HT1080 (cell line): ENCODE data around the gene IREB2. TPM values are rescaled to one million over a fixed set of nuclear protein-coding genes. Genes with fewer than 3 reads are reported as not detected.
A peak's percentile ranks its signal among the peaks of the same experiment; 100 is the strongest.
"Not testable (repeated sequence)": the region's sequence is repeated elsewhere in the genome, so short reads cannot be mapped to it uniquely, and the experiment has no call there.

ENCODE experiments used
- DNase-seq: peaks from one replicate; pipeline ENCODE4 v3.0.0-alpha.2; 2015; ENCODE audit warnings: low read depth
- total RNA-seq: library from RNA; depleted of rRNA; stranded (reverse); fragments of >200 nt; shearing (Covaris generic); gene quantifications from 2 replicates; pipeline ENCODE4 v1.2.3, GENCODE V29; 2014

IREB2 gene
- total RNA-seq, 1 experiment from 2014 or later, result 14.5 TPM

DNA sequence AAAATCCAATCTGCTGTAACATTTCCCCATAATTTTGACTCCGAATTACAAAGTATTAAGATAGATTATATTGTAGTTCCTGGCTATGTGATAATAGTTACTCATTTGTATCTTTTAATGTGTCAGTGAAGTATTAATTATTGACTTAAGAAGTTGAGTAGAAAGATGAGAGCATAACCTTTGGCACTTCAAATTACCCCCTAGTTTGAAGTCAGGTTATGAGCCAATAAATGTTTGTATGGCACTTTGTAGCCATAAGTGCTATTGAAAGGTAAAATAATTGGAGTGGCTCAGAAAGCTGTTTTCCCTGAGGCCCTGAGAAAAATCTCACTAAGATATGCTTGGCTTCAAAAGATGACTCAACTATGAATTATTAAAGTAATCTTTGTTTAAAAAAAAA lies 31.0 kb downstream of the IREB2 start:
- no peak for DNase-seq

DNA sequence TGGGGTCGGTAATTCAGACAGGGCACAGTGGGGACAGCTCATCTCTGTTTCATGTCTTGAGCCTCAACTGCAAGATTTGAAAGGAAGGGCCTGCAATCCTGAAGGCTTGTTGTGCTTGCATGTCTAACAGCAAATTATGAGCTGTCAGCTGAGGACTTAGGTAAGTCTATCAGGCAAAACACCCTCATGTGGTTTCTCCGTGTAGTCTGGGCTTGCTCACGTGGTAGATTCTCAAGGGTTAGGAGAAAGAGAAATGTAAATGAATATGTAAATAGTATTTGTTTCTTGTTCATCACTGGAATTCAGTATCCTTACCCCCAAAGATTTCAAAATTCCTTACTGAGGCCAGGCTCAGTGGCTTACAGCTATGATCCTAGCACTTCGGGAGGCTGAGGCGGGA lies 39.3 kb downstream of the IREB2 start:
- DNase-seq, result no peak

DNA sequence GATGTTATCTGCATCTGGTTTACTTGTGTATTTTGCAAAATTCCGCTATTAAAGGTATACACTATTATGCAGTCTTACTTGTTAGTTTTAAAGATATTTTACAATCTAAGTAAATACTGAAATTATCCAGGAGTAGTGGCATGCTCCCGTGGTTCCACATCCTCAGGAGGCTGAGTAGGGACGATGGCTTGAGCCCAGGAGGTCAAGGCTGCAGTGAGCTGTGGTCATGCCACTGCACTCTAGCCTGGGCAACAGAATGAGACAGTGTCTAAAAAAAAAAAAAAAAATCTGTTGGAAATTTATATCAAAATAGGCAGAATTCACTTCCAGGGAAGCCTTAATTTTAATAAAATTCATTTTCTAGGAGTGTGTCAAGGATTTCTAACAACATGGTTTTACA lies 41.6 kb downstream of the IREB2 start:
- DNase-seq, result no peak

DNA sequence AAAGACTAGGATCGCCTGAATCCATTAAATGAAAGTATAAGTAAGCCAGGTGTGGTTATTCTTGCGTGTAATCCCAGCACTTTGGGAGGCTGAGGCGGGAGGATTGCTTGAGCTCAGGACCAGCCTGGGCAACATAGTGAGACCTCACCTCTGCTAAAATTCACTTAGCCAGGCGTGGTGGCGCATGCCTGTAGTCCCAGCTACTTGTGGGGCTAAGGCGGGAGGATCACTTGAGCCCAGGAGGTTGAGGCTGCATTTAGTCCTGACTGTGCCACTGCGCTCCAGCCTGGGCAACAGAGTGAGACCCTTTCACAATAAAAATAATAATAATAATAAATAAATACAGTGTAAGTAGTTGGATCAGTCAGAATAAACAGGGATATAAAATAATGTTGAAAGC lies 43.9 kb downstream of the IREB2 start:
- DNase-seq, result no peak

GRCh38 chr15:78492872-78493271 lies 54.9 kb downstream of the IREB2 start:
- DNase-seq, result no peak

DNA sequence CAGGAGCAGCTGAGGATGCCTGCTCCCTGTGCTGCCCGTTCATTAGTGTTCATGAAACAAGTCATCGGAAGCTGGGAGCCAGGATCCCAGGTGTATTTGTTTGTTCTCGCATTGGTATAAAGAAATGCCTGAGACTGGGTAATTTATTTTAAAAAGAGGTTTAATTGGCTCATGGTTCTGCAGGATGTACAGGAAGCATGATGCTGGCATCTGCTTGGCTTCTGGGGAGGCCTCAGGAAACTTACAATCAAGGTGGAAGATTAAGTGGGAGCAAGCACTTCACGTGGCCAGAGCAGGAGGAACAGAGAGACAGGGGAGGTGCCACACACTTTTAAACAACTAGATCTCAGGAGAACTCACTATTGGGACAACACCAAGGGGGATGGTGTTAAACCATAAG lies 63.8 kb downstream of the IREB2 start:
- DNase-seq, result no peak

- DNase-seq, result no peak
Observed at GRCh38 chr15:78502641-78503040, 64.6 kb downstream of the IREB2 start.

DNA sequence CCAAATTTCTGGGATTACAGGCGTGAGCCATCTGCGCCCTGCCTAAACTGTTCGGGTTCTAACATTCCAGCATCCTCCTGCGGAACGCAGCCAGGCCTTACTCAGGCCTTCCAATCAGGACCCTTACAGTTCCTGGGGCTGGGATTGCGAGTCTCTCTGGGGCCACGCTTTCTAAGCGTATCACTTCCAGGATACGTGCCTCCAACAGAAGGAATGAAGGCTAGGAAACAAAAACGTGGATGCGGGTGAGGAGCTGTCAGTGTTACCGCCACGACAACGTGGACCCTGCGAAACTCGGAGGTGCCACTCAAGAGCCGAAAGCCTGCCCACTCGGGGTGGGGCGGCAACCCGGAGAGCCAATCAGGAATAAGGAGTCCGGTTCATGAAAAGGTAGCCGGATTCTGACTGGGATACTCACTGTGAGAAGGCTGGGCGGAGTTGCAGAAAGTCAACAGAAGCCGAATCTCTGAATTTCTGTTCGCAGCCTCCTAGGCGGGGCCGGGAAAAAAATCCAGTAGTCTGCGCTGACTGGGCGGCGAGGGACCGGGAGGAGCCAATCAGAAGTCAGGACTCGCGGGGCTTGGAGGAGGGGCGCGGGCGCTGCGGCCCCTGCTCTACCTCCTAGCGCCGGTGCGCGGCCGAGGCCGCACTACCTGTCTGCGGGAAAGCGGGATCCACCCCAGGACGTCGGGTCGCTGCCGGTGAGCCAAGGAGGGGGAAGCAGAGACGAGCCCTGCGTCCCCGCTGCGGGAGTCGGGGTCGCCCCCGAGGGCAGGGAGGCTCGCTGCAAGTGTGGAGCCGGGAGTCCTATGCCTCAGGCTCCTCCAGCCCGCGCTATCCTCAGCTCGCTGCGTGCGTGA lies 69.2 kb downstream of the IREB2 start, which contains the start of gene HYKK:
Gene HYKK, plus strand, starts transcription at position 607 of the 860 bp plus-strand sequence. CDS start 5,512 bp downstream, outside the sequence.
- peak; percentile 98 for DNase-seq

- DNase-seq, result no peak
Observed at GRCh38 chr15:78507831-78508160, 69.8 kb downstream of the IREB2 start.

DNA sequence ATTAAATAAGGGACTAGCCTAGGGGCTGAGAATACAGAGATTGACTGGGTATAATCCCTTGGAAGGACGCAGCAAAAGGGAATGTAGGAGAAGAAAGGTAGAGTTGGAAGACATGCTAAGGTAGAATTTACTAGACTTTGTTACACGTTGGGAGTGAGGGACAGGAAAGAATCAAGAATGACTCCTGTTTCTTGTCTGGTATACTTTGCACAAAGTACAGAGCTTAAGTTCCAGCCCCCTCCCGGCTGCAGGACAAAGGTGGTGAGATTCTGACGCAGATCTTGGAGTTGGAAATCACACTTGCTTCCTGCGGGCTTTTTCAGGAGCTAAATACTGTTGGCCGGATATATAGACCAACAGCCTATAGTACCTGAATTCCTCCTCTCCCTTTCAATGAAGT lies 70.3 kb downstream of the IREB2 start:
- no peak for DNase-seq

DNA sequence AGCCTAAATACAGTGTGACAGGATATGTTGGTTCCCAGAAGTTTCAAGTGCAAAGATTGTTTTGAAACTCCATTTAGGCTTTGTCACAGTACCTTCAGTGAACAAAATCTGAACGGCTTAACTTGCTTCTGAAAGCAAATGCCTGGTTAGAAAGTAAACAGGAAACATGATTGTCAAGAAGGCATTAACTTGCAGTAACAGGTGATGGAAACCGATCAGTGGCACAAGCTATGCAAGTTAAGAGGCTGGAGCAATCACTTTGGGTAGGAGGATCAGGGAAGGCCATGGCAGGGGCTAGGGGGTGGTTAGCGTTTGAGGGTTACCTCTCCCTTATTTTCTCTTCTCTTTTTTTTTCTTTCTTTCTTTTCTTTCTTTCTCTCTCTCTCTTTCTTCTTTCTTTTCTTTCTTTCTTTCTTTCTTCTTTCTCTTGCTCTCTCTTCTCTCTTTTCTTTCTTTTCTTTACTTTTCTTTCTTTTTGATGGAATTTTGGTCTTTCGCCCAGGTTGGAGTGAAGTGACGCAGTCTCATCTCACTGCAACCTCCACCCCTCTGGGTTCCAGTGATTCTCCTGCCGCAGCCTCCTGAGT lies 71.8 kb downstream of the IREB2 start:
- DNase-seq, result no peak

- DNase-seq, result not testable (repeated sequence)
Observed at GRCh38 chr15:78520035-78520434, 82.0 kb downstream of the IREB2 start.

- DNase-seq, result no peak
Observed at GRCh38 chr15:78524230-78524629, 86.2 kb downstream of the IREB2 start.

DNA sequence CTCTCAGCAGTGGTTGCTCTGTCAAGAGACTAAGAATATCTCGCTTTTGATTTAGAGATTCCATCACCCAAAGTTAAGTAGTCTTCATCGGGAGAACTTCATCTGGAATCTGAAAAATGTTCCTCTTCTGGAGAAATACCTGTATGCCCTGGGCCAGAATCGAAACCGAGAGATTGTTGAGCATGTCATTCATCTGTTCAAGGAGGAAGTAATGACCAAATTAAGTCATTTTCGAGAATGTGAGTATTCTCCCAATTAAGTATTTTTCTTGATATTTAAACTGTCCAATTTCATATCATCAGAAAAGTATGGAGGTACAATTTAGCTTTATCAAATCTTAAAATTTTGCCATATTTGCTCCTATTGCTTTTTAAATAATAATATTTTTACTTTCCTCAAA lies 89.3 kb downstream of the IREB2 start:
- no peak for DNase-seq

GRCh38 chr15:78533331-78533730 lies 95.3 kb downstream of the IREB2 start:
- DNase-seq, result no peak

DNA sequence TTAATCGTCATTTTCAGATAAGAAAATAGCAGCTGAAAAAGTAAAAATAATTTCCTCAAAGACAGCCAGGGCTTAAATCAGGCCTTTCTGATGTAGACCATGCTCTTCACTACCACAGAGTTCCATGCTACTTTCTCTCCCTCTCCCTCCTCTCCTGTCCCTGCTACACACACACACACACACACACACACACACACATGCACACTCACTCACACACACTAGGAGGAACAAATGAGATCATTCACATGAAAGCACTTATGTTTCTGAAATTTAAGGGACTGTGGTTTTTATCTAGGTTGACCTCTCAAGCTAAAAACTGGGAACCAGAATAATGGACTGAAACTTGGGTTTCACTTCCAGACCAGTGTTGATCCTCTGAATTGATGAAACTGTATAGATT lies 98.1 kb downstream of the IREB2 start:
- DNase-seq, result peak; percentile 6

DNA sequence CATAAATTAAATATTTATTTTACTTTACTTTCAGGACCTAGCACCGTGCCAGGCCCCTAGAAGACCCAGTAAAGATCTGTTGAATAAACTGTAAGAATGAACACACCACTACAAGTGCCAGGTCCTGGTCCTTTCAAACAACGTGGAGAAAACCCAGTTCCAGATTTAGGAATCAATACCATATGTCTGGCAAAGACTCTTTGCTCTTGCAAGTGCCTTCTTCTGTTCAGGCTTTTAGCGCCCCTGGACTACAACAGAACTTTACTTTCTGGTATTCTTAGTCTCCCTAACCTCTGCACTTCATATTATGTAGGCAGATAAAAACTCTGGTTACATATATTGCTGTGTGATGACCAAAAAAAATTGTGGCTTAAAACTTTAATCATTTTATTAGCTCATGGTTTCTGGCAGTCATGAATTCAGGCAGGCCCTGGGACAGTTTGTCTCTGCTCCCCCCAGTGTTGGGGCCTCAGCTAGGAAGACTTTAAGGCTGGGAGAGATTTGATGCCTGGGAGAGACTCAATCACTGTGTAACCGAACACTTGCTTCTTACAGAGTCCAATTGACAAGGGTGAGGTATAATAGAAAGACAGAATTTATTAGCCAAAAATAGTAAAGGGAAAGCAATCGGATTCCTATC lies 99.4 kb downstream of the IREB2 start:
- no peak for DNase-seq

- no peak for DNase-seq
Observed at GRCh38 chr15:78538358-78538757, 100.3 kb downstream of the IREB2 start.

- DNase-seq, result not testable (repeated sequence)
Observed at GRCh38 chr15:78539464-78540140, 101.6 kb downstream of the IREB2 start.

GRCh38 chr15:78540141-78540870 lies 102.3 kb downstream of the IREB2 start, which contains the start of gene PSMA4:
PSMA4 (plus strand) TSS chr15:78540444; CDS start chr15:78541928, 1,484 bp downstream.
- DNase-seq, result peak; percentile 81
